CD4-positive, alpha-beta memory T cell (primary cell): Measurements from ENCODE around the gene MILR1. TPM values are rescaled to one million over a fixed set of nuclear protein-coding genes. Genes with fewer than 3 reads are reported as not detected.

Experiments used
- CTCF ChIA-PET: fragments of 350-600 bp; sonication (Branson Sonifier 250); formaldehyde crosslinking; loops from one replicate; lab custom pipeline; 2021; ENCODE audit warnings: inconsistent platforms; ENCODE audit not compliant: partially characterized antibody; lab: Charles Lee
- POLR2A ChIA-PET: fragments of 350-600 bp; sonication (Branson Sonifier 250); formaldehyde crosslinking; loops from one replicate; lab custom pipeline; 2021; ENCODE audit not compliant: partially characterized antibody; lab: Charles Lee
- DNase-seq, 5 donors: peaks; one replicate each; pipeline versions ENCODE4 v3.0.0 to v3.0.0-alpha.2; 2020 to 2022; ENCODE audit warnings: mixed read lengths in 1 of 5
- H3K27ac ChIP-seq: one replicate; pipeline ENCODE4 v1.7.0; 2013; ENCODE audit warnings: low read depth, low read length
- H3K27me3 ChIP-seq: 2 replicates; pipeline ENCODE4 v1.7.0; 2013; ENCODE audit warnings: mild to moderate bottlenecking, low read length, moderate library complexity; ENCODE audit not compliant: insufficient read depth
- H3K36me3 ChIP-seq: 2 replicates; pipeline ENCODE4 v1.7.0; 2013; ENCODE audit warnings: mild to moderate bottlenecking, low read length, moderate library complexity; ENCODE audit not compliant: insufficient read depth
- H3K4me1 ChIP-seq: 2 replicates; pipeline ENCODE4 v1.7.0; 2013; ENCODE audit warnings: mild to moderate bottlenecking, low read length, moderate library complexity; ENCODE audit not compliant: insufficient read depth
- H3K4me3 ChIP-seq, 2 donors: one replicate each; pipeline ENCODE4 v1.7.0; 2013; ENCODE audit warnings: low read length in 2 of 2, mild to moderate bottlenecking in 1 of 2
- H3K9me3 ChIP-seq, 2 donors: one replicate each; pipeline ENCODE4 v1.7.0; 2013; ENCODE audit warnings: low read length in 2 of 2, control low read depth in 1 of 2; ENCODE audit not compliant: control insufficient read depth in 1 of 2
- H3K27ac Mint-ChIP-seq, 7 donors: one replicate each; pipeline ENCODE4 v1.8.0; 2020 to 2021; ENCODE audit warnings: mixed read lengths in 7 of 7, mild to moderate bottlenecking in 6 of 7, inconsistent platforms in 3 of 7, moderate library complexity in 3 of 7
- H3K27me3 Mint-ChIP-seq, 2 donors: one replicate each; pipeline ENCODE4 v1.8.0; 2020 to 2021; ENCODE audit warnings: mixed read lengths in 2 of 2
- H3K36me3 Mint-ChIP-seq, 2 donors: one replicate each; pipeline ENCODE4 v1.8.0; 2020 to 2021; ENCODE audit warnings: mixed read lengths in 2 of 2, inconsistent platforms in 1 of 2, mild to moderate bottlenecking in 1 of 2
- H3K4me1 Mint-ChIP-seq, 4 donors: one replicate each; pipeline ENCODE4 v1.8.0; 2020 to 2021; ENCODE audit warnings: mixed read lengths in 4 of 4, mild to moderate bottlenecking in 1 of 4
- H3K4me3 Mint-ChIP-seq, 8 donors: one replicate each; pipeline ENCODE4 v1.8.0; 2020 to 2021; ENCODE audit warnings: mixed read lengths in 8 of 8, mild to moderate bottlenecking in 7 of 8, moderate library complexity in 6 of 8, inconsistent platforms in 3 of 8
- H3K9me3 Mint-ChIP-seq, 8 donors: one replicate each; pipeline ENCODE4 v1.8.0; 2020 to 2021; ENCODE audit warnings: mixed read lengths in 8 of 8, mild to moderate bottlenecking in 5 of 8, inconsistent platforms in 3 of 8, moderate library complexity in 1 of 8
- intact Hi-C: fragments of 100-400 bp; cut with micrococcal nuclease; formaldehyde crosslinking; loops from one replicate; pipeline ENCODE4 v1.15.1; 2023
- polyA plus RNA-seq, 2 donors: library from polyadenylated mRNA; unstranded; fragments of 300-500 nt; fragmentation: Illumina TruSeq; gene quantifications; one replicate each; pipeline ENCODE4 v1.2.3, GENCODE V29; 2021
- total RNA-seq, 2 experiments: library from RNA; stranded (reverse); gene quantifications; one replicate each; pipeline ENCODE4 v1.2.3, GENCODE V29; 2021

Gene MILR1, protein sequence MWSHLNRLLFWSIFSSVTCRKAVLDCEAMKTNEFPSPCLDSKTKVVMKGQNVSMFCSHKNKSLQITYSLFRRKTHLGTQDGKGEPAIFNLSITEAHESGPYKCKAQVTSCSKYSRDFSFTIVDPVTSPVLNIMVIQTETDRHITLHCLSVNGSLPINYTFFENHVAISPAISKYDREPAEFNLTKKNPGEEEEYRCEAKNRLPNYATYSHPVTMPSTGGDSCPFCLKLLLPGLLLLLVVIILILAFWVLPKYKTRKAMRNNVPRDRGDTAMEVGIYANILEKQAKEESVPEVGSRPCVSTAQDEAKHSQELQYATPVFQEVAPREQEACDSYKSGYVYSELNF
- under 1 TPM; 0.55 to 0.90 TPM for total RNA-seq
- polyA plus RNA-seq = not detected

DNA sequence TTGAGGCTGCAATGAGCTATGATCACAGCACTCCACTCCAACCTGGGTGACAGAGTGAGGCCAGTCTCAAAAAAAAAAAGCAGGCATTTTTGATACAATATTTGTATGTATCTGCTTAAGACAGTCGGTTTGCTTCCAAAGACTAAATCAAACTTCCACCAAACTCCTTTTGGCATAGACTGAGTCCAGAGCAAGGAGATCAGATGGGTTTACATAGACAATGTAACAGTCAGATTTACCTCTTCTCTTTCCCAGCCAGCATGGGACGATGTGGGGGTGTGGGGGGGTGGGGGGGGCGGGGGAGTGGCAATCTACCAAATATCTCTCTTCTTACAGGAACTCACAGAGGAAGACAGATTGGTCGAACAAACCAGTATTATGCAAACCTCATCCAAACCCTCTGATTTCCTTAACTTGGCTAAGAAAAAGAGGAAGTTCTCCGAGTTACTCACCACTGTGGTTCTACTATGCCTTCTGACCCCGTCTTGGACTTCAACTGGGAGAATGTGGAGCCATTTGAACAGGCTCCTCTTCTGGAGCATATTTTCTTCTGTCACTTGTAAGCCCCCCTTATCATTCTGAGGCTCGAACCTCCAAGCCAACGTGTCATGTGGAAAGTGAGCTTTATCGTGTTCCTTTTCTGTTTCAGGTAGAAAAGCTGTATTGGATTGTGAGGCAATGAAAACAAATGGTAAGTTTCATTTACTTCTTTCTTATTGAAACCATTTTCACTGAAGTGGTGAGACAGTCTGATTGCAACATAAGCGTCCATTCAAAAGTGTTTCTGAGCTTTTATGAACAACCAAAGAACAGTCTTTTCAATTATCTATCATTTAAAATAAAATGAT, at the start of gene MILR1:
TSS of gene MILR1 (plus strand) at position 451 of the 848 bp plus-strand sequence. CDS start at position 505, 54 bp downstream.
- H3K4me3 Mint-ChIP-seq = peak within 1 kb of the TSS in 3 of 8 donors; percentile 29 to 57 (median 40)
- ChIA-PET POLR2A (no interaction called here), CTCF (interaction anchor here (0.8 to 1.4 kb wide), 3 partner anchors 28 to 42 kb away, joined by 3 to 6 read pairs (median 3); no protein-coding TSS in a partner anchor)
- Histone ChIP-seq H3K4me1 (no peaks in the 10 kb centered on the region), H3K27ac (no peak within 1 kb of the TSS), H3K27me3 (no peaks in the 10 kb centered on the region), H3K9me3 (no peaks in the 10 kb centered on the region), H3K4me3 (no peak within 1 kb of the TSS), H3K36me3 (no peaks in the 10 kb centered on the region)
- no peaks in the 10 kb centered on the region for H3K36me3 Mint-ChIP-seq
- H3K9me3 Mint-ChIP-seq = no peaks in the 10 kb centered on the region
- intact Hi-C loops = no loop called here
- DNase-seq = no peak
- peak within 1 kb of the TSS in 2 of 7 donors; percentile 74 to 78 for H3K27ac Mint-ChIP-seq
- H3K27me3 Mint-ChIP-seq = no peaks in the 10 kb centered on the region
- H3K4me1 Mint-ChIP-seq = peaks cover 2 to 13% (median 4%) of the 10 kb centered on the region in 4 donors

DNA sequence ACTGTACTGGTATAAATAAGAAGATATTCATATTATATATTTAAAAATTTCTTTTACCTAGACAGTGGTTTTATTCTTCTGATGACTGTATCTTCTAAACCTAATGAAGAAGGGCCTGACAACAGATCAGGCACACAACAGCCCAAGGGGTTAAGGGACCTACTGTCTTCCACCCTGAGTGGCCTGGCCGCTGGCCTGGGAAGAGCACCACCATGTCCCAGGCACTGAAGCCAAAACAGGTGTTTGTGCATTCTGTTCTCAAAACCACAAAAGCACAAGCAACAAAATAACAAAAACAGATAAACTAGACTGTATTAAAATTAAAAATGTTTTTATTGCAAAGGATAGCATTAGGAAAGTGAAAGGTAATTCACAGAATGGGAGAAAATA, 49.2 kb upstream of the MILR1 start:
- peaks cover 5 to 11% (median 9%) of the 10 kb centered on the region in 4 donors for H3K4me1 Mint-ChIP-seq
- Histone ChIP-seq H3K4me1 (no peaks in the 10 kb centered on the region), H3K4me3 (no peak overlapping the region), H3K36me3 (no peaks in the 10 kb centered on the region), H3K9me3 (no peaks in the 10 kb centered on the region), H3K27ac (no peak overlapping the region), H3K27me3 (no peaks in the 10 kb centered on the region)
- no peaks in the 10 kb centered on the region for H3K9me3 Mint-ChIP-seq
- H3K27ac Mint-ChIP-seq = no peak overlapping the region
- ChIA-PET CTCF (interaction anchor here (0.6 to 1.3 kb wide), 3 partner anchors 43 to 269 kb away, joined by 3 read pairs; no protein-coding TSS in a partner anchor), POLR2A (no interaction called here)
- H3K27me3 Mint-ChIP-seq = peaks cover 0 to 3% of the 10 kb centered on the region in 2 donors
- no peak for DNase-seq
- no peak overlapping the region for H3K4me3 Mint-ChIP-seq
- H3K36me3 Mint-ChIP-seq = no peaks in the 10 kb centered on the region
- intact Hi-C loops = no loop called here

DNA sequence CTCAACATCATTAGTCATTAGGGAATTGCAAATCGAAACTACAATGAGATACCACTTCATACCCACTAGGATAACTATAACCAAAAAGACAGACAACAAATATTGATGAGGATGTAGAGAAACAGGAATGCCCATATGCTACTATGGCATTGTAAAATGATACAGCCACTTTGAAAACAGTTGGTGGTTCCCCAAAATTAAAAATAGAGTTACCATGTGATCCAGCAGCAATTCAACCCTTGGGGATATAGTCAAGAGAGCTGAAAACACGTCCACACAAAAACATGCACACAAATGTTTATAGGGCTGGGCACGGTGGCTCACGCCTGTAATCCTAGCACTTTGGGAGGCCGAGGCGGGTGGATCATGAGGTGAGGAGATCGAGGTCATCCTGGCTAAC, 48.3 kb upstream of the MILR1 start:
- no peaks in the 10 kb centered on the region for H3K9me3 ChIP-seq
- Mint-ChIP-seq H3K27ac (no peak overlapping the region), H3K4me3 (no peak overlapping the region), H3K9me3 (no peaks in the 10 kb centered on the region), H3K4me1 (peaks cover 5 to 11% (median 9%) of the 10 kb centered on the region in 4 donors), H3K36me3 (no peaks in the 10 kb centered on the region), H3K27me3 (peaks cover 0 to 3% of the 10 kb centered on the region in 2 donors)
- POLR2A ChIA-PET = no interaction called here
- H3K27ac ChIP-seq = no peak overlapping the region
- no peak overlapping the region for H3K4me3 ChIP-seq
- H3K36me3 ChIP-seq = no peaks in the 10 kb centered on the region
- intact Hi-C loops = no loop called here
- no peaks in the 10 kb centered on the region for H3K27me3 ChIP-seq
- CTCF ChIA-PET = interaction anchor here (0.7 to 2.5 kb wide), 2 partner anchors 19 to 268 kb away, joined by 3 to 9 read pairs; no protein-coding TSS in a partner anchor
- DNase-seq = no peak
- no peaks in the 10 kb centered on the region for H3K4me1 ChIP-seq

DNA sequence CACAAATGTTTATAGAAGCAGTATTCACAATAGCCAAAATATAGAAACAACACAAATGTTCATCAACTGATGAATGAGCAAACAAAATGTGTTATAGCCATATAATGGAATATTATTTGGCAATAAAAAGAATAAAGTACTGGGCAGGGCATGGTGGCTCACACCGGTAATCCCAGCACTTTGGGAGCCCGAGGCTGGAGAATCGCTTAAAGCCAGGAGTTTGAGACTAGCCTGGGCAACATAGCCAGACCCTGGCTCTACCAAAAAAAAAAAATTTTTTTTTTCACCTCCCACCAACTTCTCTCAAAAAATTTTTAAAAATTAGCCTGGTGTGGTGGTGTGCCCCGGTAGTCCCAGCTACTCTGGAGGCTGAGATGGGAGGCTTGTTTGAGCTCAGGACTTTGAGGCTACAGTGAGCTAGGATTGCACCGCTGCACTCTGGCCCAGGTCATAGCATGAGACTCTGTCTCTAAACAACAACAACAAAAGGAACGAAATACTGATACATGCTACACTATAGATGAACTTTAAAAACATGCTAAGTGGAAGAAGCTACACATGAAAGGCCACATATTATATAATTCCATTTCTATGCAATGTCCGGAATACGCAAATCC, 47.6 kb upstream of the MILR1 start:
- Mint-ChIP-seq H3K36me3 (no peaks in the 10 kb centered on the region), H3K9me3 (no peaks in the 10 kb centered on the region), H3K27me3 (no peaks in the 10 kb centered on the region), H3K4me3 (no peak overlapping the region), H3K27ac (no peak overlapping the region), H3K4me1 (peaks cover 5 to 11% (median 8%) of the 10 kb centered on the region in 4 donors)
- POLR2A ChIA-PET = no interaction called here
- Histone ChIP-seq H3K36me3 (no peaks in the 10 kb centered on the region), H3K4me1 (no peaks in the 10 kb centered on the region), H3K27ac (no peak overlapping the region), H3K9me3 (no peaks in the 10 kb centered on the region), H3K27me3 (no peaks in the 10 kb centered on the region), H3K4me3 (no peak overlapping the region)
- no peak for DNase-seq
- CTCF ChIA-PET = interaction anchor here (2.5 kb wide), 1 partner anchor 18 kb away, joined by 9 read pairs; no protein-coding TSS in a partner anchor
- intact Hi-C loops = no loop called here

GRCh38 chr17:64401941-64402340, 47.0 kb upstream of the MILR1 start:
- Mint-ChIP-seq H3K27me3 (no peaks in the 10 kb centered on the region), H3K4me1 (peaks cover 5 to 11% (median 8%) of the 10 kb centered on the region in 4 donors), H3K36me3 (no peaks in the 10 kb centered on the region), H3K4me3 (peak overlapping the region in 1 of 8 donors; percentile 5), H3K9me3 (no peaks in the 10 kb centered on the region), H3K27ac (no peak overlapping the region)
- DNase-seq = no peak
- no peaks in the 10 kb centered on the region for H3K4me1 ChIP-seq
- ChIA-PET CTCF (interaction anchor here (2.5 kb wide), 1 partner anchor 18 kb away, joined by 9 read pairs; no protein-coding TSS in a partner anchor), POLR2A (no interaction called here)
- no peak overlapping the region for H3K27ac ChIP-seq
- no peaks in the 10 kb centered on the region for H3K27me3 ChIP-seq
- no peak overlapping the region for H3K4me3 ChIP-seq
- no peaks in the 10 kb centered on the region for H3K36me3 ChIP-seq
- H3K9me3 ChIP-seq = no peaks in the 10 kb centered on the region
- intact Hi-C loops = no loop called here

DNA sequence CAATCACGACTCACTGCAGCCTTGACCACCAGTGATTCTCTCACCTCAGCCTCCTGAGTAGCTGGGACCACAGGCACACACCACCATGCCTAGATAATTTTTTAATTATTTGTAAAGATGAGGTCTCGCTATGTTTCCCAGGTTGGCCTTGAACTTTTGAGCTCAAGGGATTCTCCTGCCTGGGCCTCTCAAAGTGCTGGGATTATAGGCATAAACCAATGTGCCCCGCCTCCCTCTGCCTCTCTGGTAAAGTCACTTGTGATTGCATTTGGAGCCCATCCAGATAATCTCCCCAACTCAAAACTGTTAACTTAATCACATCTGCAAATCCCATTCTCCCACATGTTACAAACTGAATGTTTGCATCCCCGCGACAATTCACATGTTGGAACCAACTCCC, 46.4 kb upstream of the MILR1 start:
- no peaks in the 10 kb centered on the region for H3K4me1 ChIP-seq
- no peak for DNase-seq
- Mint-ChIP-seq H3K4me3 (no peak overlapping the region), H3K9me3 (no peaks in the 10 kb centered on the region), H3K27me3 (no peaks in the 10 kb centered on the region), H3K36me3 (no peaks in the 10 kb centered on the region), H3K4me1 (peaks cover 5 to 11% (median 8%) of the 10 kb centered on the region in 4 donors), H3K27ac (no peak overlapping the region)
- no peak overlapping the region for H3K4me3 ChIP-seq
- H3K36me3 ChIP-seq = no peaks in the 10 kb centered on the region
- H3K27ac ChIP-seq = no peak overlapping the region
- ChIA-PET CTCF (interaction anchor here (2.5 kb wide), 1 partner anchor 17 kb away, joined by 9 read pairs; no protein-coding TSS in a partner anchor), POLR2A (no interaction called here)
- no peaks in the 10 kb centered on the region for H3K9me3 ChIP-seq
- intact Hi-C loops = no loop called here
- no peaks in the 10 kb centered on the region for H3K27me3 ChIP-seq
